WERI-Rb-1 (cell line): ENCODE results near the gene SLC15A1.

ENCODE experiments used
- DNase-seq: peaks from one replicate; pipeline ENCODE4 v3.0.0-alpha.2; 2020
- H3K27ac ChIP-seq: fragments of 250-450 bp; sonication (Bioruptor Pico); 2 replicates; pipeline ENCODE4 v1.5.1; 2020; ENCODE audit warnings: mild to moderate bottlenecking, moderate library complexity
- H3K27me3 ChIP-seq: fragments of 250-450 bp; sonication (Bioruptor Pico); 2 replicates; pipeline ENCODE4 v1.5.1; 2021; ENCODE audit warnings: mild to moderate bottlenecking, low read depth, moderate library complexity; ENCODE audit not compliant: insufficient read depth, severe bottlenecking
- H3K36me3 ChIP-seq: fragments of 250-450 bp; sonication (Bioruptor Pico); 2 replicates; pipeline ENCODE4 v1.5.1; 2020; ENCODE audit warnings: mild to moderate bottlenecking, moderate library complexity
- H3K4me3 ChIP-seq: 2 replicates; pipeline ENCODE4 v1.5.1; 2011; ENCODE audit warnings: low read depth, mild to moderate bottlenecking, control low read depth, low read length
- H3K9me3 ChIP-seq: fragments of 250-450 bp; sonication (Bioruptor Pico); 2 replicates; pipeline ENCODE4 v1.5.1; 2021; ENCODE audit warnings: mild to moderate bottlenecking, moderate library complexity; ENCODE audit not compliant: severe bottlenecking
- CTCF ChIP-seq: IDR thresholded peaks from 2 replicates; pipeline ENCODE4 v1.5.1; 2011; ENCODE audit warnings: low read depth, mild to moderate bottlenecking, control low read depth, inconsistent platforms, low read length

SLC15A1 gene

GRCh38 chr13:98678741-98679140 is 73.7 kb downstream of the SLC15A1 start:
- Histone ChIP-seq H3K36me3 (no peaks in the 10 kb centered on the region), H3K9me3 (no peaks in the 10 kb centered on the region), H3K4me3 (no peak overlapping the region), H3K27ac (peak overlapping the region; percentile 66), H3K27me3 (no peaks in the 10 kb centered on the region)
- no peak for TF ChIP-seq CTCF
- DNase-seq, result peak; percentile 94

GRCh38 chr13:98677398-98677797 is 75.1 kb downstream of the SLC15A1 start:
- DNase-seq, result no peak
- H3K27me3 ChIP-seq, result no peaks in the 10 kb centered on the region
- no peak for TF ChIP-seq CTCF

GRCh38 chr13:98676239-98676638 is 76.2 kb downstream of the SLC15A1 start:
- H3K4me3 ChIP-seq, result no peak overlapping the region
- no peak overlapping the region for H3K27ac ChIP-seq
- no peaks in the 10 kb centered on the region for H3K9me3 ChIP-seq
- DNase-seq, result no peak
- no peak for TF ChIP-seq CTCF
- no peaks in the 10 kb centered on the region for H3K27me3 ChIP-seq
- no peaks in the 10 kb centered on the region for H3K36me3 ChIP-seq

More at GRCh38 chr13:98677398-98677797, 75.1 kb downstream of the SLC15A1 start:
- no peaks in the 10 kb centered on the region for H3K36me3 ChIP-seq
- H3K9me3 ChIP-seq, result no peaks in the 10 kb centered on the region
- H3K27ac ChIP-seq, result no peak overlapping the region
- no peak overlapping the region for H3K4me3 ChIP-seq

GRCh38 chr13:98675837-98676236 is 76.6 kb downstream of the SLC15A1 start:
- TF ChIP-seq CTCF, result no peak
- H3K36me3 ChIP-seq, result no peaks in the 10 kb centered on the region
- no peak overlapping the region for H3K27ac ChIP-seq
- peaks cover 2% of the 10 kb centered on the region for H3K9me3 ChIP-seq
- H3K4me3 ChIP-seq, result no peak overlapping the region
- no peaks in the 10 kb centered on the region for H3K27me3 ChIP-seq
- DNase-seq, result no peak

- Histone ChIP-seq H3K27me3 (no peaks in the 10 kb centered on the region), H3K36me3 (no peaks in the 10 kb centered on the region), H3K27ac (no peak overlapping the region), H3K4me3 (no peak overlapping the region), H3K9me3 (peaks cover 2% of the 10 kb centered on the region)
- DNase-seq, result no peak
- TF ChIP-seq CTCF, result no peak
These were observed 77.4 kb downstream of the SLC15A1 start for GRCh38 chr13:98675066-98675465.

GRCh38 chr13:98672947-98673613 is 79.4 kb downstream of the SLC15A1 start:
- peak; percentile 79 for DNase-seq
- H3K9me3 ChIP-seq, result peaks cover 2% of the 10 kb centered on the region
- no peaks in the 10 kb centered on the region for H3K27me3 ChIP-seq
- peak; percentile 80 for TF ChIP-seq CTCF
- H3K36me3 ChIP-seq, result no peaks in the 10 kb centered on the region
- peak overlapping the region; percentile 15; the same call in 1 of the 2 replicates for H3K4me3 ChIP-seq
- no peak overlapping the region for H3K27ac ChIP-seq
